NCI-H748 treated with DMSO at 0.1 percent for 48 hours (cell line): Measurements from ENCODE around the gene S1PR5.
"Not testable (repeated sequence)": the region's sequence is repeated elsewhere in the genome, so short reads cannot be mapped to it uniquely, and the experiment has no call there.

Experiments used
- DNase-seq: peaks from one replicate; lab custom pipeline; 2025; lab: John Stamatoyannopoulos, UW

The S1PR5 gene

DNA sequence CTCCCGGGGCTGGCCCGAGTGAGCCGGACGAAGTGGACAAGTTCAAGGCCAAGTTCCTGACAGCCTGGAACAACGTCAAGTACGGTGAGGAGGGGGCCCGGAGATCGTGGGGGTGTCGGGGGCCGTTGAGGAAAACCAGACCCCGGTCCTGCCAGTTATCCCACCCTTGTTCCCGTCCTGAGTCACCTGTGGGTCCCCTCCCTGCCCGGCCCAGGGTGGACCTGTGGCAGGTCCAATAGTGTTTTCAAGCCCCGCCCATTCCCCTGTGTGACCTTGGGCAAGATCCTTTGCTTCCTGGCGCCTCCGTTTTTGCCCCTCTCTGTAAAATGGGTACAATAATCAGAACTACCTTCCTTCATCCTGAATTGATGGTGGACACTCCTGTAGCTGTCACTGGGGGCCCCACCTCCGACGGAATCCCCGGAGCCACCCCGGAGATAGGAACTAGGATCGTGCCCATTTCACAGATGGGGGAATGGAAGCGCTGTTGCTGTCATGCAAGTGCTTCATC is 27.1 kb upstream of the S1PR5 start:
- no peak for DNase-seq

DNA sequence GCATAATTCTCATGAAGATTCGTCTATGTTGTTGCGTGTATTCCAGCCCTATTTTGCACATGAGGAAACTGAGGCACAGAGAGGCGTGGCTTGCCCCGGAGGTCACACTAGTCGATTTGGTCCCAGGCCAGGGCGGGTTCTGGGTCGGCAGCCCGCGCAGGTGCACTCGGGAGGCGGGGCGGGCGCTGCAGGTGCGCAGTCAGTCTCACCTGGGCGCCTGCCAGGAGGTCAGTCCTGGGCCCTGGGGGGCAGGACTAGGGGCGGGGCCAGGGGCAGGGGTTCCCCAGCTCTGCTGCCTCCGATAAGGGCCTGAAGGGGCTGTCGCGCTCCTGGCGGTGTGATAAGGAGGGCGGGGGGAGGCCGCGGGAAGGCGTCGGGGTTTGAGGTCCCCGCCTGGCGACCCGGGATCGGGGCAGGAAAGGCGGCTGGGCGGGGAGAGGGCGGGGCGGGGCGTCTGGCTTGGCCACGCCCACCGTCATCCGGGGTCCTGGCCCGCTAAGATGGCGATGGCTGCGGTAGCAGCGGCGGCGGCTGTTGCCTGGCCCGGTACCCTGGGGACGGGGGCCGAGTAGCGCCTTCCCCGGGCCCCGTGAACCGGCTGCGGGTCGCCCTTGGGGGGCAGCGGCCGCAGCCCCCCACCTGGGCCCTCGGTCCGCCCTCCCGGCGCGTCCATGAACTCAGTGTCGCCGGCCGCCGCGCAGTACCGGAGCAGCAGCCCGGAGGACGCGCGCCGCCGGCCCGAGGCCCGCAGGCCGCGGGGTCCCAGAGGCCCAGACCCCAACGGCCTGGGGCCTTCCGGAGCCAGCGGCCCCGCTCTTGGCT is 26.4 kb upstream of the S1PR5 start, which contains the start of gene ATG4D:
Gene ATG4D, plus strand, starts transcription at position 485 of the 822 bp plus-strand sequence. Its CDS starts 187 bp downstream, at position 672.
- DNase-seq: peak; percentile 34

DNA sequence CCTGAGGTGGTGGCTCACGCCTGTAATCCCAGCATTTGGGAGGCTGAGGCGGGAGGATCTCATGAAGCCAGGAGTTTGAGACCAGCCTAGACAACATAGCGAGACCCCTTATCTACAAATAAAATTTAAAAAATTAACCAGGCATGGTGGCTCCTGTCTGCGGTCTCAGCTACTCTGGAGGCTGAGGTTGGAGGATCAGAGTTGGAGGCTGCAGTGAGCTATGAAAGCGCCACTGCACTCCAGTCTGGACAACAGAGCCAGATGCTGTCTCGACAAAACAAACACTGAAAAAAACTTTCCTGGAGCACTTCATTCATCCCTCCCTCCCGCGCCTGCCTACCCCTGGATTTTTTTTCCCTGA is 25.8 kb upstream of the S1PR5 start:
- no peak for DNase-seq

DNA sequence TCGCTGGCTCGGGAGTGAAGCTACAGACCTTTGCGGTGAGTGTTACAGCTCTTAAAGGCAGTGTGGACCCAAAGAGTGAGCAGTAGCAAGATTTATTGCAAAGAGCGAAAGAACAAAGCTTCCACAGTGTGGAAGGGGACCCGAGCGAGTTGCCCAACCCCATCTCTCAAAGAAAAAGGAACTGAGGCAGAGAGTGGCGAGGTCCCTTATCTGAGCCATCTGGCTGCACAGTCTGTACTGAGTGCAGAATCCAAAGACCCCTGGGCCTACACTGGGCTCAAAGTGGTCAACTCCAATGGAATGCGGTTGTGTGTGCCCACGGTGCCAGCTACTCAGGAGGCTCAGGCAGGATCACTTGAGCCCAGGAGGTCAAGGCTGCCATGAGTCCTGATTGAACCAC is 21.8 kb upstream of the S1PR5 start:
- DNase-seq: not testable (repeated sequence)

DNA sequence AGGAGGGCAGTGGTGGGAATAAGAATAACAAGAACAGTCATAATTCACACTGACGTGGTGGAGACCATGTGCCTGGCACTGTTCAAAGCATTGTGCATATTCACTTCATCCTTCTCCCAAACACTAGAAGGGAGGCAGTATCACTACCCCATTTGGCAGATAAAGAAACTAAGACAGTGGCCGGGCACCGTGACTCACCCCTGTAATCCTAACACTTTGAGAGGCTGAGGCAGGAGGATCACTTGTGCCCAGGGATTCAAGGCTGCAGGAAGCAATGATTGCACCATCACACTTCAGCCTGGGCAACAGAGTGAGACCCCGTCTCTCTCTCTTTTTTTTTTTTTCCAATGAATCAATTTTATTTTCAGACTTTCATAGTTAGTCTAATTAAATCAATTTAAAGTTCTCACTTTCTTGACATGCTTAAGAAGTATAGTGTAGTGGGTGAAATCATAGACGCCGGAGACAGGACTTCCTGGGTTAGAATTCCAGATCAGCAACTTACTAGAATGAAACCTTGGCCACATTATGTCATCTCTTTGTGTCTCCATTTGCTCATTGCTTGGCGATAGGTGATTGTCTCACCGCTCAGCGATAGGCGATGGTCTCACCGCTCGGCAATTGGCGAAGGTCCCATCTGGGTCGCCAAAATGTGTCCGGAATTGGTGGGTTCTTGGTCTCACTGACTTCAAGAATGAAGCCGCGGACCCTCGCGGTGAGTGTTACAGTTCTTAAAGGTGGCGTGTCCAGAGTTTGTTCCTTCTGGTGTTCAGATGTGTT is 21.1 kb upstream of the S1PR5 start:
- no peak for DNase-seq

DNA sequence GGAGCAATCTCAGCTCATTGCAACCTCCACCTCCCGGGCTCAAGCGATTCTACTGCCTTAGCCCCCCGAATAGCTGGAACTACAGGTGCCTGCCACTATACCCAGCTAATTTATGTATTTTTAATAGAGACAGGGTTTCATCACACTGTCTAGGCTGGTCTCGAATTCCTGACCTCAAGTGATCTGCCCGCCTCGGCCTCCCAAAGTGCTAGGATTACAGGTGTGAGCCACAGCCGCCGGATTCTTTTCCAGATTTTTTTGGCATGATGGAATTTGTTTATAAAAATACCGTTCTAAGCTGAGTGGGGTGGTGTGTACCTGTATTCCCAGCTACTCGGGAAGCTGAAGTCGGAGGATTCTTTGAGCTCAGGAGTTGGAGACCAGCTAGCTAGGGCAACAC is 20.4 kb upstream of the S1PR5 start:
- no peak for DNase-seq

DNA sequence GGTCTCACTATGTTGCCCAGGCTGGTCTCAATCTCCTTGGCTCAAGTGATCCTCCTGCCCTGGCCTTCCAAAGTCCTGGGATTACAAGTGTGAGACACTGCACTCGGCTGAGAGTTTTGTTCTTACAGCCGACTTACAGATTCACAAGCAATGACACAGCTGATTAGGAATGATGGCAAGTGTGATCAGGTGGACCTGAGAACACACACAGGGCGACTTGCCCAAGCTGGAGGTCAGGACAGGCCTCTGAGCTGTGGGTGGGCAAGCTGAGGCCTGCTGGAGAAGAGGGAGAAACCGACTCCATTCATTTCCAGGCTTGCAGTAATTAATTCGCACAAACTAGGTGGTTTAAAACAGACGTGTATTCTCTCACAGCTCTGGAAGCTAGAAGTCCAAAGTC is 18.4 kb upstream of the S1PR5 start:
- DNase-seq: no peak

DNA sequence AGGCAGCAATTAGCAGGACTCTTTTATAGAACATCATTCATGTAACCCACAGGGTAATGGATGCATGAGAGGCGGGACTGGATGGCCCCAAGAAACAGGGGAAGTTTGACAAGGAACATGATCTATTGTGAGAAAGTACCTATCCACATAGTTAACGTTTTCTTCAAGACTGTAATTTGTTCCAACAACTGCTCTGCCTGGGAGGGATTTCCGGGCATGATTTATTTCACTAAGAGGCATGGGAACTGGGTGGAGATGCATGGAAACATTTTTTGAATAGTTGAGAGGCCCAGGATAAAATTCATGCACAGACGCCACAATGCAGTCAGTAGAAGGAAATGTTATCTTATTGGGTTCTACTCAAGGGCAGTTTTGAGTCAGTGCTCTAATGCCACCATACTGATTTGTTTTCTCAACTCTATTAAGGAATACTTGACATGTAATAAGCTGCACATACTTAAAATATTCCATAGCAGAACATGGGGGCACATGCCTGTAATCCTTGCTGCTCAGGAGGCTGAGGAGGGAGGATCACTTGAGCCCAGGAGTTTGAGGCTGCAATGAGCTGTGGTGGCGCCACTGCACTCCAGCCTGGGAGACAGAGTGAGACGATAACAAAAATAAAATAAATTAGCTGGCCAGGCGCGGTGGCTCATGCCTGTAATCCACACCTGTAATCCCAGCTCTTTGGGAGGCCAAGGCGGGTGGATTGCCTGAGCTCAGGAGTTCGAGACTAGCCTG is 16.6 kb upstream of the S1PR5 start:
- no peak for DNase-seq

DNA sequence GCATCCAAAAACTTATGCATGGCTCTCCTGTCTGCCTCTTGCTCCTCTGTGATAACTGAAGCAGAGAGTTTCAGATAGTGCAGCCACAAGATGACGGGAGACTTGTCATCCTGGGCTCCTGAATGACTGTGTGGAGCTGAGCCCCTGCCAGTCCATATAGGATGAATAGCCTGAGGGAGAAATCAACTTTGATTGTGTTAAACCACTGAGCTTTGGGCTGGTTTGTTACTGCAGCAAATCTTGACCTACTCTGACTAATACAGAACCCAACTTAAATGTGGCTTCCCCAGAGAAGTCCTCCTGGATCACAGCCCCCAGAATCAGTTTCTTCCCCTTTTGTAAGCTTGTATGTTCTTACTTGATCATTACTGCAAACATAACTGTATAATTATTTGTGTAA is 15.2 kb upstream of the S1PR5 start:
- no peak for DNase-seq

DNA sequence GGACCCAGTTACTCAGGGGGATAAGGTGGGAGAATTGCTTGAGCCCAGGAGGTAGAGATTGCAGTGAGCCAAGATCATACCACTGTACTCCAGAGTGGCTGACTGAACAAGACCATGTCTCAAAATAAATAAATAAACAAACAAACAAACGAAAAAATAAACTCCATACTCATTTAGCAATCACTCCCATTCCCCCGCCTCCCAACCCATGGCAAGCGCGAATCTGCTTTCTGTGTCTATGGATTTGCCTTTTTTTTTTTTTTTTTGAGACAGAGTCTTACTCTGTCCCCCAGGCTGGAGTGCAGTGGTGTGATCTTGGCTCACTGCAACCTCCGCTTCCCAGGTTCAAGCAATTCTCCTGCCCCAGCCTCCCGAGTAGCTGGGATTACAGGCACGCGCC is 9.6 kb upstream of the S1PR5 start:
- DNase-seq: not testable (repeated sequence)

DNA sequence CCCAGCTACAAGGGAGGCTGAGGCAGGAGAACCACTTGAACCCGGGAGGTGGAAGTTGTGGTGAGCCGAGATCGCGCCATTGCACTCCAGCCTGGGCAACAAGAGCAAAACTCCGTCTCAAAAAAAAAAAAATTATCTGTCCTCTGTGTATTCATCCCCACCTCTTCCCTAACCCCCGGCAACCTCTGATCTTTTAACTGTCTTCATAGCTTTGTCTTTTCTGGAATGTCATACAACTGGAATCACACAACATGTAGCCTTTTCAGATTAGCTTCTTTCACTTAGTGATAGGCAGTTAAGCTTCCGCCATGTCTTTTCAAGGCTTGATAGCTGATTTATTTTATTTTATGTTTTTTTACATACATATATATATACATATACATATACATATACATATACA is 8.4 kb upstream of the S1PR5 start:
- no peak for DNase-seq

DNA sequence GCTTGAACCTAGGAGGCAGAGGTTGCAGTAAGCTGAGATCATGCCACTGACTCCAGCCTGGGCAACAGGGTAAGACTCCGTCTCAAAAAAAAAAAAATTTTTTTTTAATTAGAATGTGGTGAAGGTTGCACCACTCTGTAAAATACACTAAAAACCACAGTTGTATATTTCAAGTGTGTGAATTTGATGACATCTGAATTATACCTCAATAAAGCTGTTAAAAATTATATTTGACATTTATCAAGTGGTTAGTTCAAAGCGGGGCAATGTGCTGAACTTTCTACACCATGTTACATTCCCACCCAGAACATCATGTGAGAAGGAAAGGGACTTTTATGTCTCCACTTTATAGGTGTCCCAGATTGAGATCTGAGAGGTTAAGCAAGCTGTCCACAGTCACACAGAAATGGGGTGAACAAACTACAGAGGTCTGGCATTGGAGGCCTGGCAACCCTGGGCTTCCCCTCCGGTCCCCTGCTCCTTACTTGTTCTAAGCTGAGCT is 5.9 kb upstream of the S1PR5 start:
- no peak for DNase-seq

DNA sequence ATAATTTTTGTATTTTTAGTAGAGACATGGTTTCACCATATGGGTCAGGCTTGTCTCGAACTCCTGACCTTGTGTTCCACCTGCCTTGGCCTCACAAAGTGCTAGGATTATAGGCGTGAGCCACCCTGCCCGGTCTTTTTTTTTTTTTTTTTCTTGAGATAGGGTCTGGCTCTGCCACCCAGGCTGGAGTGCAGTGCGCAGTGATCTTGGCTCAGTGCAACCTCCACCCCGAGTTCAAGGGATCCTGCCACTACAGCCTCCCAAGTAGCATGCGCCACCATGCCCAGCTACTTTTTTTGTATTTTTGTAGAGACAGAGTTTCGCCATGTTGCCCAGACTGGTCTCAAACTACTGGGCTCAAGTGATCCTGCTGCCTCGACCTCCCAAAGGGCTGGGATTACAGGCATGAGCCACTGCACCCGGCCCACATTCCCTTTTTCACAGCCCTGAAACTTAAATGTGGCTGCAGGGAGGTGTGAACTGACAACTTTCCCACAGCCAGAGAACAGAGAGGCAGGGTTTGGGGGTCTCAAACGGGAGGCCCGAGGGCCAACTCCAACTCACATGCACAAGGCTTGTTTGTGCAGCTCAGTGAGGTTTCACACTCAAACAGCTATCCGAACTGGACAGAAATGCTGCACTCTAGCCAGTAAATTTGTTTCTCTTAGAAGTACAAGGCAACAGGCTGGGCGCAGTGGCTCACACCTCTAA is 4.4 kb upstream of the S1PR5 start:
- no peak for DNase-seq

DNA sequence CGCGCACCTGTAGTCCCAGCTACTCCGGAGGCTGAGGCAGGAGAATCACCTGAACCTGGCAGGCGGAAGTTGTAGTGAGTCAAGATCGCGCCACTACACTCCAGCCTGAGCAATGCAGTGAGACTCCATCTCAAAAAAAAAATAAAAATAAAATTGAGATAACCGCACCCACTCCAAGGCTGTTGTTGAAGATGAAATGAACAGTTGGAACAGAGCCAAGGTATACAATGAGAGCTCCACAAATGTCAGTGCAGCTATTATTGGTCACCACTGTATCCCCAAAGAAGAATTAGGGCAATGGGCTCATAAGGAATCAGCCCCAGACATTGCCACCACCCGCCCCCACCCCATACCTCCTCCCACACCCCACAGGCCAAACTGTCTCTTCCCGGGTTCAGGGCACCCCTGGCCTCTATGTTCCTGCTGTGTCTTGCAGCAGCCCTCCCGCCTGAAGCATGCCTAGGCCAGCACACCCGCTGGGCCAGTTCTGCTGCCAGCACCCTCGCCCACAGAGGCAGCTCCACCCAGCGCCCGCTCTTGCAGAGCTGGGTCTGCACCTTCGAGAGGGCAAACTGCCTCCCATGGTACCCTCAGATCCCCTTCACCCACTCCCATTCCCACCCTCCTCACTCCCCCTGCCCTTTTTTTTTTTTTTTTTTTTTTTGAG is 3.5 kb upstream of the S1PR5 start:
- DNase-seq: no peak

DNA sequence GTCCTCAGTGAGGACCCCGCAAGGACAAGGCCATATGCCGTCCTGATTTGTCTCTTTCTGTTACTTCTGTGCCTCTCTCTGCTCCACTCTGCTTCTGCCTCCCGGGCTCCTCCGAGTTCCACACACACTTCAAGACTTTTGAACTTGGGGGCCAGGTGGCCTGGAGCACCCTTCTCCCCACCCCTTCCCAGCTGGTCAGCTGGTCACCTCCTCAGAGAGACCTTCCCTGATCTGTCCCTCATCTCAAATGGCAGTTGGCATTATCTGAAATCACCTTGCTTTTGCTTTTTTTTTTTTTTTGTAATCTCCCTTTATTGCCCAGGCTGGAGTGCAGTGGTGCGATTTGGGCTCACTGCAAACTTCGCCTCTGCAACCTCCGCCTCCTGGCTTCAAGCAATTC is 2.2 kb upstream of the S1PR5 start:
- DNase-seq: no peak

DNA sequence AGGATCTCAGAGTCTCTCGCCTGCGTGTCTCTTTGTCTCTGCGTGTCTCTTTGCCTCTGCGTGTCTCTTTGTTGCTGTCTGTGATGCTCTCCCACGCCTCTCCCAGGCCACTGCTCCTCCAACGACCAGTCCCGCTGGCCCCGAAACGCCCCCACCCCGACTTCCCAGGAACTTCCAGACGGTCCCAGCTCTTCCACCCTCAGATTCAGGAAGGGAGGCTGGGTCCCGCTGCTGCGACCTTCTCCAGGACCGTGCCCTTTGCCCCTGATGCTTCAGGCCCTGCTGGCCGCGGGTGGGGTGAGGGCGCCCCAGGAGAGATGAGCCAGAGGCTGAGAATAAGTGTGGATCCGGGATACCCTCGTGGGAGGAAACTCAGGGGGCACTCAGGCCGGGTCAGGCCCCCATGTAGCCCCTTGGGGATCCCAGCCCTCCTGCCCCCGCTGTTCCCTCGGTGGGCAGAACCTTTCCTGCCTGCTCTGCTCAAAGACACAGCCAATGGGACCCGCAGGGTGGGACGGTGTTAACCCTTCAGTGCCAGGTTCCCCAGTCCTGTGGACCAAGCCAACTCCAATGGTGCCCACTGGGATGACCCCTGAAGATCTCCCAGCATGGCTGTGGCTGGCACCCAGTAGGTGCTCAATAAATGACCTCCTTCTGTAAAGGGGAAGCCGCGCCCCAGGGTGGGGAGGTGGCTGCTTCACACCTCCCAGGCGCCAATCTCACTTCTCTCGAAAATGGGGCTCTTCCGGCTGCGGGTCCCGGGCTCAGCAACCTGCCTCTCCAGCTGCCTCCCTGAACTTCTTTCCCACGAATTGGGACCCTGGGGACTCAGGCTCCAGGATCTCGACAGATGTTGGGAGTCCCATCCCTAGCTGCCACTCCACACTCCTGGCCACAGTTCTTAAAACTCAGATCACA is 1.5 kb upstream of the S1PR5 start:
- no peak for DNase-seq

DNA sequence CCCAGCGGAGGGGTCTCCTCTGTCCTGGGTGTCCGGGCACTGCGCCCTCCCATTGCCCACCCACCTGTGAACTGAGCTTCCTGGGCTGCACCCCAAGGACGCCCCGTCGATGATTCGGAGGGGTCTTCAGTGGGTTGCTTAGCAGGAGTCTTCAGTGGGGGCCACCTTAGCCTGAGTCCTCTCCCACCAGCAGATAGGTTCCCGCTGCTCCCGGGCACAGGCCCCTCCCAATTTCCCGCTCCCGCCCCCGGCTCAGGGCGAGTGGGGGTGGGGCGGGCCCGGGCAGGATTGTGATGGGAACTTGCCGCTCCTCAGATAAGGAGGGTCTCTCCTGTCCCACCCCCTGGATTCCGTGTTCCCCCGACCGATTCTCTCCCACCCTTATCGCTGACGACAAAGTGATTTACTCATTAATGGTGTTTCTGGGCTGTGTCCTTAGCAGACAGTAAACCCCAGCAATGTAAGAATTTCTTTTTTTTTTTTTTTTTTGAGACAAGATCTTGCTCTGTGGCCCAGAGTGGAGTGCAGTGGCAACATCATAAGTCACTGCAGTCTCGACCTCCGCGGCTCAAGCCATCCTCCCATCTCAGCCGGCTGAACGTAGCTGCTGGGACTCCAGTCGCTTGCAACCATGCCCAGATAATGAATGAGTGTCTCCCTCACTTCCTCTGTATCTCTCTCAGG is 655 bp upstream of the S1PR5 start:
- peak; percentile 30 for DNase-seq

DNA sequence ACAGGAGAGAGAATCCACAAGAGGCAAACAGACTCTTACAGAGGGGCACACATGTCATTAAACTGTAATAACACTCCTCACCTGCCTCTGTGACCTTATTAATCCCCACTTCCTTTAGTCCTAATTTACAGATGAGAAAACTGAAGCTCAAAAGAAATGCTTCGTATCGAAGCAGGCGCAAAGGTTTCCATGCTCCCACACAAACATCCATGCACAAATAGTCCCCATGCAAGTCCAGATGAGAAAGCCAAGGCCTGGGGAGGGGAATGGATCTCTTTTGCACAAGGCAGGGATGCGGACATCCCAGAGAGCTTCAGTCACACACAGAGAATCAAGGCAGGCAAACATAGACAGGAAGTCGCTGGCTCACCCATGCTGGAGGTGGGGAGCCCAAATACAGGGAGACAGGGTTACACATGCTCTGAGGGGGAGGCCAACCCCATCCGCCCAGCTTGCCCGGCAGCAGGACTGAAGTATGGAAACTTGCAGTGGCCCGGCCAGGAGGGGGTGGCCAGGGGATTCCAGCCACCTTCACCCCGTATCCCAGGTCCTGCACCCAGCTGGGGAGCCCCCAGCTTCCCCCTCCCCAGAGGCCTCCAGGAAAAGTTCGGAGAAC is 468 bp downstream of the S1PR5 start:
- no peak for DNase-seq

DNA sequence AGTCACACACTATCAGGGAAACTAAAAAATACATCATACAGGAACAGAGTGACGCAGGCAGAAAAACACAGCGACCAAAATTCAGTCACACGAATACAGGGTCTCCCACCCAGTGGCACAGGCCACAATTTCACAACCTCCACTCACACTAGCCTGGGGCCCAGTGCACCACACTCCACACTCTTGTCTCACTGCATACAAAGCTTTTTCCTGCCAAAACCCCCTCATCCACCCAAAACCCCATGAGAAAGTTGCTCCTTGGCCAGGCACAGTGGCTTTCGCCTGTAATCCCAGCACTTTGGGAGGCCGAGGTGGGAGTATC is 1.2 kb downstream of the S1PR5 start:
- DNase-seq: no peak
